ENCODE measurements around the gene FBXL17. TPM values are rescaled to one million over a fixed set of nuclear protein-coding genes. Genes with fewer than 3 reads are reported as not detected.

FBXL17 gene
- total RNA-seq, 4 donors from 2014 or later, result 14.4 to 22.0 (median 16.6) TPM

GRCh38 chr5:108201721-108202120 is 180.2 kb downstream of the FBXL17 start:
- Histone ChIP-seq H3K36me3 (no peaks in the 10 kb centered on the region), H3K4me1 (peaks cover 0 to 12% (median 5%) of the 10 kb centered on the region in 4 donors), H3K27me3 (no peaks in the 10 kb centered on the region), H3K9me3 (no peaks in the 10 kb centered on the region), H3K4me3 (no peak overlapping the region), H3K27ac (replicated peaks in 1 of 4) (no peak overlapping the region)
- TF ChIP-seq POLR2A (IDR thresholded peaks at IDR 0.05; ENCODE audit: low read depth), result no peak
- TF ChIP-seq EP300 (IDR thresholded peaks at IDR 0.05), result no peak
- TF ChIP-seq POLR2AphosphoS5 (IDR thresholded peaks at IDR 0.05), result no peak
- TF ChIP-seq, protein P1, sequence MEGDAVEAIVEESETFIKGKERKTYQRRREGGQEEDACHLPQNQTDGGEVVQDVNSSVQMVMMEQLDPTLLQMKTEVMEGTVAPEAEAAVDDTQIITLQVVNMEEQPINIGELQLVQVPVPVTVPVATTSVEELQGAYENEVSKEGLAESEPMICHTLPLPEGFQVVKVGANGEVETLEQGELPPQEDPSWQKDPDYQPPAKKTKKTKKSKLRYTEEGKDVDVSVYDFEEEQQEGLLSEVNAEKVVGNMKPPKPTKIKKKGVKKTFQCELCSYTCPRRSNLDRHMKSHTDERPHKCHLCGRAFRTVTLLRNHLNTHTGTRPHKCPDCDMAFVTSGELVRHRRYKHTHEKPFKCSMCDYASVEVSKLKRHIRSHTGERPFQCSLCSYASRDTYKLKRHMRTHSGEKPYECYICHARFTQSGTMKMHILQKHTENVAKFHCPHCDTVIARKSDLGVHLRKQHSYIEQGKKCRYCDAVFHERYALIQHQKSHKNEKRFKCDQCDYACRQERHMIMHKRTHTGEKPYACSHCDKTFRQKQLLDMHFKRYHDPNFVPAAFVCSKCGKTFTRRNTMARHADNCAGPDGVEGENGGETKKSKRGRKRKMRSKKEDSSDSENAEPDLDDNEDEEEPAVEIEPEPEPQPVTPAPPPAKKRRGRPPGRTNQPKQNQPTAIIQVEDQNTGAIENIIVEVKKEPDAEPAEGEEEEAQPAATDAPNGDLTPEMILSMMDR (IDR thresholded peaks at IDR 0.05), result no peak
- intact Hi-C loops (cut with DNase I), result no loop called here
- no peak for DNase-seq (ENCODE audit: extremely low spot score)

DNA sequence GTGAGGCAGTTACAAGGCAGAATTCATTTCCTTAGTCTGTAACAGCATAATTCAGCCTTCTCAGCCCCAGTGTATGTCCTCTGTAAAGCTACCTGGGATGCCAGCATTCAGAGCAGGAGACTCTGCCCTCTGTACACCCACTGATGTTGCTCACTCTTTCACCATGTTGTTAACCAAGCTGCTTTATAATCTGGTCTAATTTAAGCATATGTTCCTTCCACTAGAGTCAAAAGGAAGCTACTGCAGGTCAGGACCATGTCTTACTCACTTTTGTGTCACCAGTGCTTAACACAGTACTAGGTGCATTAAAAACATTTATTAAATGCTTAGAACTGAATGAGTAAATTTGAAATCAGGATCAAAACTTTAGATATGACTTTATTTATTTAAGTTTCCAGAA is 185.6 kb downstream of the FBXL17 start:
- Histone ChIP-seq H3K4me1 (peaks cover 0 to 22% (median 10%) of the 10 kb centered on the region in 4 donors), H3K27ac (replicated peaks in 1 of 4) (no peak overlapping the region), H3K27me3 (no peaks in the 10 kb centered on the region), H3K36me3 (no peaks in the 10 kb centered on the region), H3K4me3 (no peak overlapping the region), H3K9me3 (no peaks in the 10 kb centered on the region)
- intact Hi-C loops (cut with DNase I), result no loop called here
- no peak for TF ChIP-seq POLR2A (IDR thresholded peaks at IDR 0.05; ENCODE audit: low read depth)
- TF ChIP-seq, protein P1 (IDR thresholded peaks at IDR 0.05), result no peak
- TF ChIP-seq EP300 (IDR thresholded peaks at IDR 0.05), result no peak
- no peak for TF ChIP-seq POLR2AphosphoS5 (IDR thresholded peaks at IDR 0.05)
- no peak for DNase-seq (ENCODE audit: extremely low spot score)

DNA sequence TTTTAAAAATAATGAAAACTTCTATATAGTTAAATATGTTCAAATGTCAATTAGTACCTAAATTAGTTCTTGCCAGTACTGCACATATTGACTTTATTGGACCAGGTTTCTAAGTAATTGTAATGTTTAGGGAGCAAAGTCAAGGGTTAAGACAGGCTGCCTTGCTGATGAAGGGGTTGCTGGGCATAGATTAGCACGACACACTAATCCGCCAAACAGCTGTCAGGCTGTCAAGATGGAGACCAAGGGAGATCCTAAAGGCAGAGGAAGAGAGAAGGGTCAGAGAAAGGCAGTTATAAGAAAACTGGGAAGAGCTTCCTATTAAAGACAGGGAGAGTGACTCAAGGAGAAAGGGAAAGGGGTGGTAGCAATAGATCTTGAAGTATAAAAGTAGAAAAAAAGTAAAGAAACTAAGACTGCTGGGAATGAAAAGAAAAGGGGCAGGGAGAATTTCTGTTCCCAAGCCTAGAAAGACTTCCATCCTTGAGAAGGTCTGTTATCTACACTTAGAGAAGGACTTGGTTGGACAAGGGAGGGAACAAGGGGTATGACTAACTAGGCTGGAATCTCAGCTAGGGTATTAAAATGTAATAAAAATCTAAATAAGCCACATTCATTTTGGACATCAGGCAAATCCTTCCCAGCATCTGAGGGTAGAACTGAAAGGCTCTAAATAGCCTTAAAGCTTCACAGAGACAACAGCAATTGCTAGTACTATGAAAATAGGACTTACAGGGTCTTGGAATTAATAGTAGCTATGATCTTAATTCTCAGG is 188.7 kb downstream of the FBXL17 start:
- DNase-seq (ENCODE audit: extremely low spot score), result no peak
- Histone ChIP-seq H3K4me1 (peaks cover 0 to 11% (median 7%) of the 10 kb centered on the region in 4 donors), H3K36me3 (no peaks in the 10 kb centered on the region), H3K4me3 (no peak overlapping the region), H3K27ac (replicated peaks in 1 of 4) (no peak overlapping the region), H3K27me3 (no peaks in the 10 kb centered on the region), H3K9me3 (no peaks in the 10 kb centered on the region)
- WGBS, result 79% methylated on average over 2 of the region's 2 CpGs
- intact Hi-C loops (cut with DNase I), result no loop called here
- TF ChIP-seq EP300 (IDR thresholded peaks at IDR 0.05), result no peak
- no peak for TF ChIP-seq POLR2AphosphoS5 (IDR thresholded peaks at IDR 0.05)
- no peak for TF ChIP-seq POLR2A (IDR thresholded peaks at IDR 0.05; ENCODE audit: low read depth)
- TF ChIP-seq, protein P1 (IDR thresholded peaks at IDR 0.05), result no peak

GRCh38 chr5:108184940-108185339 is 197.0 kb downstream of the FBXL17 start:
- no peak overlapping the region for H3K27ac ChIP-seq (replicated peaks in 1 of 4)
- H3K4me1 ChIP-seq, result no peaks in the 10 kb centered on the region
- no peaks in the 10 kb centered on the region for H3K27me3 ChIP-seq
- intact Hi-C loops (cut with DNase I), result no loop called here
- TF ChIP-seq, protein P1 (IDR thresholded peaks at IDR 0.05), result no peak
- no peak for TF ChIP-seq POLR2A (IDR thresholded peaks at IDR 0.05; ENCODE audit: low read depth)
- no peak for TF ChIP-seq EP300 (IDR thresholded peaks at IDR 0.05)
- TF ChIP-seq POLR2AphosphoS5 (IDR thresholded peaks at IDR 0.05), result no peak
- peaks cover 0 to 13% (median 0%) of the 10 kb centered on the region in 4 donors for H3K36me3 ChIP-seq
- WGBS, result 92% methylated on average over 3 of the region's 3 CpGs
- DNase-seq (ENCODE audit: extremely low spot score), result no peak
- no peak overlapping the region for H3K4me3 ChIP-seq
- no peaks in the 10 kb centered on the region for H3K9me3 ChIP-seq

Measured in esophagus muscularis mucosa (tissue), 4 donors.